GM21526 (cell line): ENCODE measurements around the gene DGCR8.

Experiments
- ATAC-seq: cut with Tn5 transposase; IDR thresholded peaks from one replicate; pipeline ENCODE4 v1.9.1; 2021; ENCODE audit warnings: moderate library complexity; ENCODE audit not compliant: unreplicated experiment, low FRiP score

DGCR8 gene

DNA sequence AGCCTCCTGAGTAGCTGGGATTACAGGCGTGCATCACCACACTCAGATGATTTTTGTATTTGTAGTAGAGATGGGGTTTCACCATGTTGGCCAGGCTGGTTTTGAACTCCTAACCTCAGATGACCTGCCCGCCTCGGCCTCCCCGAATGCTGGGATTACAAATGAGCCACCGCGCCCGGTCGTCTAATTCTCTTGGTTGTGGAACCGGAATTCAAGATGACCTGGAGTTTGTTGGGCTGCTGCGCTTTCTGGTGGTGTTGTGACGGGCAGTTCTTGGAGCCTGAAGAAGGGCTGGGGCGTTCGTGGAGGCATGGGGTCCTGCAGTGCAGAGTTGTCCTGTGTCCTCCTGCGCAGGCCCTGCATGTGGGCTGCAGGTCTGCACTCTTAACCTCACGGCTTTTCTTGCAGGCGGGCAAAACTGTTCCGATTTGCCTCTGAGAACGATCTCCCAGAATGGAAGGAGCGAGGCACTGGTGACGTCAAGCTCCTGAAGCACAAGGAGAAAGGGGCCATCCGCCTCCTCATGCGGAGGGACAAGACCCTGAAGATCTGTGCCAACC, 41.9 kb downstream of the DGCR8 start:
- ATAC-seq, result no peak

DNA sequence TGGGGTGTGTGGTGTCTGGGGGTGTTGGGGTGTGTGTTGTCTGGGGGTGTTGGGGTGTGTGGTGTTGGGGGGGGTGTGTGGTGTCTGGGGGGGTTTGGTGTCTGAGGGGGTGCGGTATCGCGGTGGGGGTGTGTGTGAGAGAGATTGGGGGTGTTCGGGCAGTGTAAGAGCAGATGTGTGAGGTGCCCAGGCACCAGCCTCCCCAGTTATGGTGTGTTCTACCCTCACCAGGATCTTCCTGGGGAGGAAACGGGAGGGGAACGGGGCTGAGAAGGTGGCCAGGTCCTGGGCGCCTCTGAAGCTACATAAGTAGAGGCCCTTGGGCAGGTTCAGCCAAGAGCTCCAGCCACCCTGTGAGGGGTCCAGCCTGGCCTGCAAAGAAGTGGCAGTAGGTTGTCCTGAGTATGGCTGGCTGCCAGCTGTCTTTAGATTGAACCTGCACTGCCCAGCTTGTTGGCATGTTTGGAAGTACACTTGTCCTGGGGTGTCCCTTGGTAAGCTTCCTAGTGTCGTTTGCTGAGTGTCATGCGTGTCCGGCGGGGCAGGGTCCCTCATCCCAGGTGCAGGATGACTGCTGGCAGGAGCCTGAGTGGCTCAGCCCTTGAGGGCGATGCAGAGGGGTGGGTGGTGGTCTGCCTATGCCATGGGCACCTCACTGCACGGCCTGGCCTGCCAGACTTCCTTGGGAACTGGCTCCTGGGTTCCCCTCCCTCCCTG, 43.5 kb downstream of the DGCR8 start:
- no peak for ATAC-seq

DNA sequence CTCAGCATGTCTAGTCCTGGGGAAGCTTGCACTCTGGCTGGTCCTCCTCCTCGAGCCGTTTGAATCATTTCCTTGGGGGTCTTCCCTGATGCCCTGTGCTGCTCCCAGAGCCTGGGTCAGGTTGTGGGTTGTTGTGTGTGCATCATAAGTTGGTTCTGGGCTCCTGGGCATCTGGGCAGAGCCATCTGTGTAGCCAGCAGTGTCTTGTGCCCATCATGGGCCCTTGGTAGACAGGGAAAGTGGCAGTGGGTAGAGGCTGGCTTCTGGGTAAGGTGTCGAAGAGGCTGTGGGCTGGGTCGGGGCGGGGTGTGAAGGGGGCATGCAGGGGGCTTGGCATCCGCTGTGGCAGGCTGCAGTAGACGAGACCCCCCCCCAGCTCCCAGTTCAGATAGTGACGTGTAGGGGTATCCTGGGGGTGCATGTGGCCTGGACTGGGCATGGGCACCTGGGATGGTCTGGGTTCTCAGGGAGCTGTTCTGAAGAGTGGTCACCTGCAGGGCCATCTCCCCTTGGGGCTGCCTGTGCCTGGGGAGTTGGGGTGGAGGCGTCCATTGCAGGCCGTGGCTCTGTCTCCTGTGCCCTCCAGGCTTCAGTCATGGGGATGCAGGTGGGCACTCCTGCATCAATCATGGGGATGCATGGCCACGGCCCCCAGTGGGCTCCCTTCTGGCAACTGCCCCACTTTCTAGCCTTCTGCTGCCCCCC, 44.2 kb downstream of the DGCR8 start:
- ATAC-seq, result no peak

DNA sequence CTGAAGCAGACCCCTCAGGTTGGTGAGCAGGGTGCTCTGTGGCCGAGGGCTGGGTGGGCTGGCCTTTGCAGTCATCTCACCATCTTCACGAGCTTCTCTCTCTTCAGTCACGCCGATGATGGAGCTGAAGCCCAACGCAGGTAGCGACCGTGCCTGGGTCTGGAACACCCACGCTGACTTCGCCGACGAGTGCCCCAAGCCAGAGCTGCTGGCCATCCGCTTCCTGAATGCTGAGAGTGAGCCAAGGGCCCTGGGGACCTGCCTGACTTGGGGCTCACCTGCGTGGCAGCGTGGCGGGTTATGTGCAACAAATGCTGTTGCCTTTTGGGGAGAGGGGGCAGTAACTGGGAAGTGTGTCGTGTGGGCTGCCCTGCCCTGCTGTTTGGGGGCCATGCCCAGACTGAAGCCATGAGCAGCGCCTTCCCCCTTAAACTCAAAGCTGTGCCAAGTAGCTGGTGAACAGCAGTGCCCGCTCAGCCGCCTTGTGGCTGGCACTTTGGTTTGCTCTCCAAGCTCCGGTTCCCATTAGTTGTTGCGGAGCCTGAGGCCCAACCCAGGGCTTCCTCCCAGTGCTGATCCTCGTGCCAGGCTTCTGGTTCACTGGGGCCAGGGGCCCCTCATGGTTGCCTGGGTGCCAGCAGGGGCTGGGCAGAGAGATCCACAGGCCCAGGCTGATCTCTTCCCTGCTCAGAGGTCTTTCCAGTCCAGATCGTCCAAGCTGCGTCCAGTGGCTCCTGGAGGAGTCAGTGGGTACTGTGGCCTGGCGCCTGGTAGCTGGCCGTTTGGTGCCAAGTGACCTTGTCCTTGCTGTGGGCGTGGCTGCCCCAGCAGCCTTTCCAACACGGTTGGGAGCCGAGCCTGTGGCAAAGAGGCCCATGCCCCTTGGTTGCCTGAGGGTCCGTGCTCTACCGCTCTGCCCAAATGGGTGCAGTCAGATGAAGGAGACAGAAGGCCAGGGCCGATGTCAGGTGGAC, 45.4 kb downstream of the DGCR8 start:
- no peak for ATAC-seq

DNA sequence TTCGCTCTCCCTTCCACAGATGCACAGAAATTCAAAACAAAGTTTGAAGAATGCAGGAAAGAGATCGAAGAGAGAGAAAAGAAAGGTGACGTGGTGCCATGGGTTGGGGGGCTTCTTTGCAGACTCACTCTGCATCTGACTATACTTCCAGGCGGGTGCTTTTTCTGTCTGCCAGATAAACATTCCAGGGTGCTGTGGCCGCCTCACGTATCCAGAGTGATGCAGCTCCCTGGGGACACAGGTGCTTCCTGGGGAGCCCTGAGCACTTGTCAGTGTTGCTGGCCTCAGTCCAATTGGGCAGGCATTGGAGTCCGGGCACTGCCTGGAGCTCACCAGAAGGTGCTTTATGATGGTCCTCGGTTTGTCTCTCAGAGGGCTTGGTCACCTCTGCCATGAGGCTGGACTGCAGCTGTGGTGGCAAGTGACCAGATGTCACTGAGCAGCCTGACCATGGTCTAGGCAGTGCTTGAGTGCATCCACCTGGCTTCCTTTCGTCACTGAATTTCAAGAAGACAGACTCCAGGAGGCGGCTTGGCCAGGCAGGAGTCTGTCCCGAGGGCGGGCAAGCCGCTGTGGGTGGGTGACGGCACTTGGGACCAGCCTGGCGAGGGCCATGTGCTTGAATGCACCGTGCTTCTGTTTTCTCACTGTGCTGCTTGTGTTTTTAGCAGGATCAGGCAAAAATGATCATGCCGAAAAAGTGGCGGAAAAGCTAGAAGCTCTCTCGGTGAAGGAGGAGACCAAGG, 46.4 kb downstream of the DGCR8 start:
- no peak for ATAC-seq

DNA sequence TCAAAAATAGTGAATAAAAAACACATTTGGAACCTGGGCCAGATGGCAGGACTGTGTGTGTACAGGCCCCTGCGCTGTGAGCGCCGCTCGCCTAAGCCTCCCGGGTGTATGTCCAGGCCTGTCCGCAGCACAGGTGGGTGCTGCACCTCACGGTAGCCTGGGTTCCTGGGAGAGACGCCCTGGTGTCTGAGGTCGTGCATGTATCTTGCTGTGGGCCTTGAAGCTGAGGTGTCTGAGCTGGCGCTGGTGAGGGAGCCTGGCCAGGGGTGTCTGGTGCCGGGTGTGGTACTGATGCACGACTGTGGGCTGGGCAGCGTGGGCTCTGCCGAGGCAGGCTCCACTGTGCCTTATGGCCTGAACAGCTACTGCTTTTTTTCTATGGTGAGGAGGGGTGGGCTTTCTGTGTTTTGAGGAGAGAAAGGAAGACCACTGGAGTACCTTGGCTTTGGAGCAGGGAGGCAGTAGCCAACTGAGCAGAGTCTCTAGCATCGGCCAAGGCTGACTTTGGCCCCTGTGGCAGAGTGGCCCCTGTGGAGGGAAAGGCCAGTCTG, 47.4 kb downstream of the DGCR8 start:
- no peak for ATAC-seq

DNA sequence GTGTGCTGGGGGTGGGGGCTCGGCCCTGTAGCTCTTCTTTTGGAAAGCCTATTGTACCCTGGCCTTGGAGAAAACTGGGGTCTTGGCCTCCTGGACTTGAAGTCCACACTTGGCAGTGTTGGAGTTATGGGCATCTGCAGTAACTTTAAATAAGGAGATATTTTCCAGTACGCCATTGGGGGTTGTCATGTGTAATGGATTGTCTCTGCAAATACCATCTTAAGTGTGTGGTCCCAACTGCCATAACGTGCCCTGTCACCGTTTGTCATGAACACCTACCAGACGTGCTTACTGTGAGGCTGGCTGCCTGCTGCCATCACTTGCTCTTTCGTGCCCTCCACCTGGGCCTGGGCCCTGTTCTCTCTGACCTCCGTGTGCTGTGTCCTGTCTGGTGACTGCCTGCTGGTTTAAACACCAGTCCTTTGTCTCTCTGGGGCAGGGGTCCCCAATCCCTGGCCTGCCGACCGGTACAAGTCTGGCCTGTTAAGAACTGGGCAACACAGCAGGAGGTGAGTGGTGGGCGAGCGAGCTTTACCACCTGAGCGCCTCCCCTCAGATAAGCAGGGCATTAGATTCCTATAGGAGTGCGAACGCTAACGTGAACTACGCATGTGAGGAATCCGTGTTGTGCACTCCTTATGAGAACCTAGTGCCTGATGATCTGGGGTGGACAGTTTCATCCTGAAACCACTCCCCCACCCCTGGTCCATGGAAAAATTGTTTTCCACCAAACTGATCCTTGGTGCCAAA, 48.0 kb downstream of the DGCR8 start:
- no peak for ATAC-seq

DNA sequence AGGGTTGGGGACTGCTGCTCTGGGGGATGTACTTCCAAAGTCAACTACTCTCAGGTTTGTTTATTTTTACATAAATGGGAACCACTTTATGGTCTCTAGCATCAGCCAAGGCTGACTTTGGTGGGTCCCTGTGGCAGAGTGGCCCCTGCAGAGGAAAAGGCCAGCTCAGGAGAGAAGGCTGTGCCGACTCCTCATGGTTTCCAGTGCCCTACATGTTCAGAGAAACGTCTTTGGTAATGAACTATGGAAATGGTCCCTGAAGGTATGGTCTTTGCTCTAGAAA, 48.5 kb downstream of the DGCR8 start:
- no peak for ATAC-seq

DNA sequence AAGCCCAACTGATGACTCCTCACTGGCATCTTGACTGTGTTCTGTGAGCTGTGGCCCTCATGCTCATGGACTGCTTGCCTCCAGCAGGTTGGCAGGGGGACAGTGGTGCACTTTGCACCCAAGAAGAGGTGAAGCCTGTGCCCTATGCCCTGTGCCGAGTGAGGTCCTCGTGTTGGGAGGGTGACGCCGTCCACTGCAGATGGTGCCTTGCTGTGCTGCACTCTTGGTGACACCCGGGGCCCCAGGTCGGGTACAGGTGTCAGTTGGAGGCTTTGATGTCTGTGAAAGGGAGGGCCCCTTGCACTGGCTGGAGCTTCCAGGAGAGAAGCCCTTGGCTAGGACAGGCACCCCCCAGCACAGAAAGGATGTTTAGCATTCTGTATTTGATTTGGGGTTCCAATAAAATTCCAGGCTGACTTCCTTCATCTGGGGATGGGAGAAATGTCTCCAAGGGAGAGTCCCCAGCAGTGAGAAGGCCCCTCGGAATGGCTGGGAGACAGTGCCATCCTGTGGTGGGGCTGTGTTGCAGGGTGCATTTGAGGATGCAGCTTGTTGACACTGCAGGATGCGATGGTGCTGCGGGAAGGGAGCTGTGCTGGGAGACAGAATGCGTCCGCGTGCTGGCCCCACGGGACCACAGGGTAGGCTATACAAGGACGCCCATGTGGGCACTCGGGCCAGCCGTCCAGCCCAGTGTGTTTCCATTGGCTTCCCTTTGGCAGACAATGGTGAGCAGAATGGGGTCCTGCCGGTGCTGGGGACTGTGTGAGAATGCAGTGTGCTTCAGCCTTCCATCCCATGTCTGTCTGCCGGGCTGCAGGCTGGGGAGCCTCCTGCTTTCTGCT, 49.1 kb downstream of the DGCR8 start:
- no peak for ATAC-seq

DNA sequence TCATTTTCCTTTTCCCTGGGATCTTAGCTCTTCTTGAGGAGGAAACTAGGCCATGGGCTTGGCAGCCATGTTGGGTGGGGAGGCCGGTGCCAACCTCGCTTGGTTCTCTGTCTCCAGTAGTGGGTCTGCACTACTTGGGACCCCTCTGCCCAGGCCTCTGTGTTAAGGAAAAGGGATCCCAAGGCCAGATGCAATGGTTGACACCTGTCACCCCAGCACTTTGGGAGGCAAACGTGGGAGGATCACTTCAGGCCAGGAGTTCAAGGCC, 49.6 kb downstream of the DGCR8 start:
- no peak for ATAC-seq

DNA sequence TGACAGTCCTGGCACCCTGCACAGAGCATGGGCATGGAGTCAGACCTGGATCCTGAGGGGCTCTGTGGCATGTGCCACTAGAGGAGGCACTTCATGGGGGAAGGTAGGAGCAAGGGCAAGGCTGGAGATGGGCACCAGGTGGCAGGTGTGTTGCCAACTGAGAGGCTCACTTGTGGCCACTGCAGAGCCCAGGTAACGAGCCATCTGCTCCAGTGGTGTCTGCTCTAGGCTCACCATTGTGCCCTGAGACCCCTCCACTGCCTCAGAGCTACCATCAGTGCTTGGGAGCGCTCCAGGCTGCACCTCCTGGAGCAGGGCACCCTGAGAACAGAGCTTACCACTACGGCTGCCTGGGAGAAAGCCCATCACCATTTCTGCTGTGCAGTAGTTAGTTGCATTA, 50.3 kb downstream of the DGCR8 start:
- no peak for ATAC-seq

DNA sequence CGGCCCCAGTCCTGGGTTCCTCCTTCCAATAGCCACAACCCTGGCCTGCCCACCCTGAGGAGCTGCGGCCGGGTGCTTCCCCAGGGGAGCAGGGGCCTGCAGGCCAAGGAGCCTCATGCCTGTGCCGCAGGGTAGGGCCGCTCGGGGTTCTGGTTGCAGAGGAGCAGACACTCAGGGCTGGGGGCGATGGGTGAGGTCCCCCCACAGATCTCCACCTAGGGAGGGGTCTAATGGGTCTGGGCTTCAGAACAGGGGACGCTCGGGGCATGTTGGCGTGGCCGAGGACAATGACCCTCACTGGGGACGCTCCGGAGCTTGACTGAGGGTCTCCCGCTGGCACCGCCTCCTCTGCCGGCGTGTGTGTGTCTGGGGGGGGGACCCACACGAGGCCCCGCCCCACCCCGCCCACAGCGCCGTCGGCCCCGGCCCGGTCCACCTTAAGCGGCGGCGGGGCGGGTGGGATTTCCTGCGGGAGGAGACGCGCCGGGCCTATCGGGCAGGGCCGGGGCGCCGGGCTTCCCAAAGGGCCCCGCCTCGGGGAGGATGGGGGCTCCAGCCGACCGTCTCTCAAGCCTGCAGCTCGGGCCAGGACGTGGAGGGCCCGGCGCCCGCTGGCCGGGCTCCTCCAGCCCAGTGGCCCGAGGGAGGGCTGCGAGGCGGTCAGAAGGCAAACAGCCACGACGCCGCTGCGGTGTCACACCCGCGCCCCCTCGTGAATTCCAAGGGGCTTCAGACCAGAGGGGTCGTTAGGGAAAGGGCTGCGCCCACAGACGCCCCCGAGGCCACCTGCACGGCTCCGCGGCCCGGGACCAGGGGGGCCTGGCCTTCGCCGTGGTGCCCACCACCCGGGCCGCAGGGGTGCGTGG, 50.9 kb downstream of the DGCR8 start:
- no peak for ATAC-seq

DNA sequence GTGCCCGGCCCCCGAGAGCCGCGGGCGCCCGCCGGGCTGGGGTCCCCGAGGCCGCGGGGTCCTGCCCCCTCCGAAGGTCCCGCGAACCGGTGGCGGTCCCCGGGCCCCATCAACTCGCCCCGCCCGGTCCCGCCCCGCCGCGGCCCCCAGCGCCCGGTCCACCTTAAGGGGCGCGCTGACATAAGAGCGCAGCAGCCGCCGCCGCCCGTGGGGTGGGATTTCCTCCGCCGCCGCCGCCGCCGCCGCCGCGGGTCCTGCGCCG, 51.5 kb downstream of the DGCR8 start, which contains the start of gene ZDHHC8:
TSS of gene ZDHHC8 (plus strand) at position 208 of the 262 bp plus-strand sequence. CDS start 144 bp downstream, outside the sequence.
- ATAC-seq, result no peak

DNA sequence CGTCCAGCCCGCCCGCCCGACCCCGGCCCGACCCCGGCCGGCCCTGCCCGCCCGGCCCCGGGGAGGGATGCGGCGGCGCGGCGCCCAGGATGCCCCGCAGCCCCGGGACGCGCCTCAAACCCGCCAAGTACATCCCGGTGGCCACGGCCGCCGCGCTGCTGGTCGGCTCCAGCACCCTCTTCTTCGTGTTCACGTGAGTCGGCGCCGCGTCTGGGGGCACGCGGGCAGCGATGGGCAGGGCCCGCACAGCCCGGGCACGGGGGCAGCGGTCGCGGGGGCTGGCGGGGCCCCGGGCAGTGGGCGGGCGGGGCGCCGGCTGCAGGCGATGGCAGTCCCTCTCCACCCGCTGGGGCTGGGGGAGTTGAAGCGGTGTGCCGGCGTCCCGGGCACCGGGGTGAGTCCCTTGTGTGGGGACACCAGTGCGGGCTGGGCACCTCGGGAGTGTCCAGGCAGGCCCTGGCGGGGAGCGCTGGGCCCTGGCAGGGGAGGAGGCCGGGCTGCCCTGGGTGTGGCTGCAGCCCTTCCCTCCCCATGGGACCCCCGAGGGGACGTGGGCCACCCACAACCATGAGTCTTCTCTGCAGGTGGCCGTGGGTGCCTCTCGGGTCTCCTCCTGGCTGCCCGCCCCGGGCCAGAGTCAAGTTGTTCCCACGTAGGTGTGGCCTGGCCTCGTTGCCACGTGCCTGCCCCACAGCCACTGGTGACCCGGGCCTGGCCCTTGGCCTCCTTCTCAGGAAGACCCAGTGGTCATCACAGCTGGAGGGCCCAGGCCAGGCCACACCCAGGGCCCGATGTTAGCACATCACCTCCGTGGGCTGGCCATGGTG, 52.0 kb downstream of the DGCR8 start:
- ATAC-seq, result no peak

DNA sequence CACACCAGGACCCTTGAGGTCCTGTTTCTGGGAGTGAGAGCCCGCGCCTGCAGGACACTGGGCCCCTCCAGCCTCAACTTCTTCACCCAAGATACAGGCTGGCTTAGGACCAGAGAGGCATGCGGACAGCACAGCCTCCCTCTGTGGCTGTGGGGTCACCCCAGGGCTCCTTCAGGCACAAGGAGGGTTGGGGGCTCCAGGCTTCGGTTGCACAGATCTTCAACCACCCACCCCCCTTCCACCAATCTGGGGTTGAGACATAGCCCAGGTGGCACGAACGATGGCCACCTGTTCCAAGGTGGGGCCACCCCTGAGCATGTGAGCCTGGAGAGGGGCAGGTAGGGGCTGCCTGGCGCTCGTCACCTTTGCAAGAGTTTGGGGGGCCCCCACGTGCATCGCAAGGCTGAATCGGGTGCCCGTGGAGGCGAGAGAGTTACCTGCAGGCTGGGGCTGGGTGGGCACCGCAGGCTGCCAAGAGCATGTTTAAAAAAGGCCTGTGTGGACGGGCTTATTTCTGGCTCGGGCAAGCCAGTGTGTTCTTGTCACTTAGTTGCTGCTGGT, 52.7 kb downstream of the DGCR8 start:
- no peak for ATAC-seq

DNA sequence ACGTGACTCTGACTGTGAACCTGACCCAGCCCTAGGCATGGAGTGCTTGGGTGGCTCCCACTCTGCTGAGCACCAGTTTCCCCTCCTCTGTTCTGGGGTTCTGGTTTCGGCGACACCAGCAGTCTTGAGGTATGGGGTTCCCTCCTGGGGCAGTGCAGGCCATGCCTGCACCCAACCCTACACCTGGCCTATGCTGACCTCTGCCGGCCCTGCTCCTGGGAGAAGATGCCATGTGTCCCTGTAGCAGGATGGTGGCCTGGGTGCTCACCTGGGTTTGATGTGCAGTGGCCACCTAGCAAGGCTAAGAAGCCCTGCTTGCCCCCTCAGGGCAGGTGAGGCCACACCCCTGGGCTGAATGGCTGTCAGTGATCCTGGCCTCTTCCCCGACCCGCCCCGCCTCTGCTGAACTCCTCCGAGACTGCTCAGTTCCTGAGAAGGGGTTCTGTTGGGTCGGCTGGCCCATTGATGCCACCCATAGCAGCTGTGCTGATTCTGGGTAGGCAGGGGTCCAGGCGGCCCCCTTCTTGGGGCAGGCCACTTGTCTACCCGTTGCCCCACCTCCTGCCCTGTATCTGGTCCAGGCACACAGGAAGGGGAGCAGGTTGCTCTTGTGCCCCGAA, 54.0 kb downstream of the DGCR8 start:
- ATAC-seq, result no peak
